Mesothelial cell of epicardium (in vitro differentiated cells): Measurements from ENCODE around the gene TNPO2. TPM values are rescaled to one million over a fixed set of nuclear protein-coding genes. Genes with fewer than 3 reads are reported as not detected.
A peak's percentile ranks its signal among the peaks of the same experiment; 100 is the strongest.

Source experiments
- DNase-seq, 2 experiments: peaks; one replicate each; pipeline ENCODE4 v3.0.0; 2021; ENCODE audit warnings: low spot score in 2 of 2; ENCODE audit not compliant: unreplicated experiment in 2 of 2
- H3K27ac Mint-ChIP-seq: 2 replicates; pipeline ENCODE4 v1.8.0; 2021; ENCODE audit warnings: mixed read lengths
- H3K27me3 Mint-ChIP-seq: 2 replicates; pipeline ENCODE4 v1.8.0; 2021; ENCODE audit warnings: low read depth, mixed read lengths
- H3K36me3 Mint-ChIP-seq: 2 replicates; pipeline ENCODE4 v1.8.0; 2021; ENCODE audit warnings: mixed read lengths
- H3K4me1 Mint-ChIP-seq: 2 replicates; pipeline ENCODE4 v1.8.0; 2021; ENCODE audit warnings: mixed read lengths
- H3K4me3 Mint-ChIP-seq: 2 replicates; pipeline ENCODE4 v1.8.0; 2021; ENCODE audit warnings: mild to moderate bottlenecking, moderate library complexity, mixed read lengths
- H3K9me3 Mint-ChIP-seq: 2 replicates; pipeline ENCODE4 v1.8.0; 2021; ENCODE audit warnings: mixed read lengths
- total RNA-seq: library from RNA; stranded (reverse); gene quantifications from 3 replicates; pipeline ENCODE4 v1.2.1, GENCODE V29; 2021
- TF ChIP-seq, protein P1 (sequence below): fragments of 200-600 bp; sonication (generic); IDR thresholded peaks from one replicate; pipeline ENCODE4 v1.5.0; 2021; ENCODE audit warnings: antibody characterized with exemption; ENCODE audit not compliant: unreplicated experiment

The TNPO2 gene
- total RNA-seq, 1 donor from 2014 or later = 105 TPM

DNA sequence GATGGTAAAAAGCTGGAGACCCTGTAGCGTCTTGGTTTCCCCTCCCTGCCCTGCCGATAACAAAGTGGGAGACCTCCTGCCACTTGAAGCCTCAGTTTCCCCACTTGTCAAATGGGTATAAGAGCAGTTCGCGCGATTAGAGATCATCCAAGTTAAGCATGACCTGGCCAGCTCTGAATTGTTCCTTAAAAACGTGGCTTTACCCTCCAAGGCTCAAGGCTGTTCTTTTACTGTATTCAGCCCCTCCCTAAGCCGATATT, 421 bp downstream of the TNPO2 start:
- Mint-ChIP-seq H3K4me1 (peaks cover 27% of the 10 kb centered on the region), H3K4me3 (peak overlapping the region; percentile 97), H3K9me3 (no peaks in the 10 kb centered on the region), H3K36me3 (peaks cover 10% of the 10 kb centered on the region), H3K27me3 (no peaks in the 10 kb centered on the region), H3K27ac (peak overlapping the region; percentile 87)
- no peak for DNase-seq
- TF ChIP-seq, protein P1, sequence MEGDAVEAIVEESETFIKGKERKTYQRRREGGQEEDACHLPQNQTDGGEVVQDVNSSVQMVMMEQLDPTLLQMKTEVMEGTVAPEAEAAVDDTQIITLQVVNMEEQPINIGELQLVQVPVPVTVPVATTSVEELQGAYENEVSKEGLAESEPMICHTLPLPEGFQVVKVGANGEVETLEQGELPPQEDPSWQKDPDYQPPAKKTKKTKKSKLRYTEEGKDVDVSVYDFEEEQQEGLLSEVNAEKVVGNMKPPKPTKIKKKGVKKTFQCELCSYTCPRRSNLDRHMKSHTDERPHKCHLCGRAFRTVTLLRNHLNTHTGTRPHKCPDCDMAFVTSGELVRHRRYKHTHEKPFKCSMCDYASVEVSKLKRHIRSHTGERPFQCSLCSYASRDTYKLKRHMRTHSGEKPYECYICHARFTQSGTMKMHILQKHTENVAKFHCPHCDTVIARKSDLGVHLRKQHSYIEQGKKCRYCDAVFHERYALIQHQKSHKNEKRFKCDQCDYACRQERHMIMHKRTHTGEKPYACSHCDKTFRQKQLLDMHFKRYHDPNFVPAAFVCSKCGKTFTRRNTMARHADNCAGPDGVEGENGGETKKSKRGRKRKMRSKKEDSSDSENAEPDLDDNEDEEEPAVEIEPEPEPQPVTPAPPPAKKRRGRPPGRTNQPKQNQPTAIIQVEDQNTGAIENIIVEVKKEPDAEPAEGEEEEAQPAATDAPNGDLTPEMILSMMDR = no peak

DNA sequence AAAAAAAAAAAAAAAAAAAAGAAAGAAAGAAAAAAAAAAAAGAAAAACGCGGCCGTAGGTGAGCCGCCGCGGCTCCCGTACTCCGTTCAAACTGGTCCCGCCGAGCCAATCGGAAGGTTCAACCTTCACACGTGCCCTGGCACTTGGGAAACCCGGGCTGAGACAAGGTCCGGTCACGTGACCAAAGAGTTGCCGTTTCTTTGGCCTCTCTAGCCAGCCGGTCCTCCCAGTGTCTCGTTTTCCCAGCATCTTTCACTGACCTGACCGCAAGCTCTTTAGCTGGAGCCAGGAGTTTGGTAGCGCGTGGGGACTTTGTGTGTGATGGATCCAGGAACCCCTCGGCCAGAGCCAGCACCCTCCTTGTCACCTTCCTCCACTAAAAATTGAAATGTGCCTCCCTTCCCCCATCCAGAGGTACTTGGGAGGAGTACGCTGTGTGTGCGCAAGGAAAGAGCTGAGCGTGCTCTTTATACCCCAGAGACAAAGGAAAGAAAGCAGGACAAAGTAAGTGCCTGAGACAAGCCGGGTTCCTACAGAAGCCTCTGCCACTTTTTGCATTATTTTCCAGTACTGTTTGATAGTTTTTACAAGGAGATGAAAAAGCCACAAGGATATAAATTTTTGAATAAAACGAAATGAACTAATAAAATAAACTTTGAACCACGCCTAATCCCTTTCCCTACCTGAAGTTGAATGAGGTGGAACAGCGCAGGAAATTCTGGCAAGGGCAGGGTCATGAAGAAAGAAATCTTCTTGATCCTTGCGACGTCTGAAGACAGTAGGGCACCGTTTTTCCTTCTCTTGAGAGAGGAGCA, 959 bp downstream of the TNPO2 start:
- no peaks in the 10 kb centered on the region for H3K27me3 Mint-ChIP-seq
- H3K27ac Mint-ChIP-seq = peak overlapping the region; percentile 87
- H3K9me3 Mint-ChIP-seq = no peaks in the 10 kb centered on the region
- H3K4me1 Mint-ChIP-seq = peaks cover 27% of the 10 kb centered on the region
- peaks cover 6% of the 10 kb centered on the region for H3K36me3 Mint-ChIP-seq
- peak overlapping the region; percentile 97 for H3K4me3 Mint-ChIP-seq
- peak; percentile 92 to 93 for DNase-seq
- TF ChIP-seq, protein P1 = no peak

DNA sequence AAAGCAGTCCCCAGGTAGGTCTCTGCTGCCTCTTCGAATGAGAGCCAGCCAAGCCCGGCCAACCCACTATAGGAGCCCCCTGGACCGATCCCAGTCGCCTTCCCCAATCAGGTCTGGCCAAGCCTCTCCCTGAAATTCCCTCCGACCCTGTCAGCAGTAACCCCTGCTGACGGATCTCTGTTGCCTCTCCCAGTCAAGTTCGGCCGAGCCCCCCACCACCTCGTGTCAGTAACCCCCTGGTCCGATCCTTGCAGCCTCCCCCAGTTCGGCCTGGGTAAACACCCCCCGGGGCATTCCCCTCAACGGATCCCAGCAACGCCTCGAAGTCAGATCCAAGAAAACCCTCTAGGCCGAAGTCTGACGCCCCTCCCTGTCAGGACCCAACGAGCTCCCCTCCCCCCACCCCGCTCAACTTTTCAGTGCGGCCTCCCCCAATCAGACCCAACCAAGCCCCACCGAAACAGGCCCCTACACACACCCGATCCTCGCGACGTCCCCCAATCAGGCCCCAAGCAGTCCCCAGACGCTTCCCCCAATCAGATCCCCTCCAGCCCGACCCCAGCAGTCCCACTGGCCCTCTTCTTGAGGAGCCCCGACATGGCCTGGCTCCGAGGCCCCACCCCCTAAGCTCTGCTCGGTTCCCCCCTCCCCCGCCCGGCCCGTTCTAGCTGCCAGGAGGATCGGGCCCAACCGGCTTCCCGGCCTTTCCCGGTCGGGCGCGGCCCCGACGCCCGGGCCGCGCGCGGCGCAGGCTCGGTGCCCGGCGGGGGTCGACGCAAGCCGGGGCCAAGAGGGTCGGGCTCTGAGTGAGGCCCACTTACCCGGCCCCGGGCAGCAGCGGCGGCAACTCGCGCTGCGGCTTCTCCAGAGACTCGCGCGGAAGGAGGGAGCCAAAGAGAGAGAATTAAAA, 1.8 kb downstream of the TNPO2 start:
- peak; percentile 60 to 77 for DNase-seq
- TF ChIP-seq, protein P1 = no peak
- Mint-ChIP-seq H3K27ac (peak overlapping the region; percentile 99), H3K9me3 (no peaks in the 10 kb centered on the region), H3K4me1 (peaks cover 27% of the 10 kb centered on the region), H3K4me3 (peak overlapping the region; percentile 97), H3K27me3 (no peaks in the 10 kb centered on the region), H3K36me3 (peaks cover 5% of the 10 kb centered on the region)

DNA sequence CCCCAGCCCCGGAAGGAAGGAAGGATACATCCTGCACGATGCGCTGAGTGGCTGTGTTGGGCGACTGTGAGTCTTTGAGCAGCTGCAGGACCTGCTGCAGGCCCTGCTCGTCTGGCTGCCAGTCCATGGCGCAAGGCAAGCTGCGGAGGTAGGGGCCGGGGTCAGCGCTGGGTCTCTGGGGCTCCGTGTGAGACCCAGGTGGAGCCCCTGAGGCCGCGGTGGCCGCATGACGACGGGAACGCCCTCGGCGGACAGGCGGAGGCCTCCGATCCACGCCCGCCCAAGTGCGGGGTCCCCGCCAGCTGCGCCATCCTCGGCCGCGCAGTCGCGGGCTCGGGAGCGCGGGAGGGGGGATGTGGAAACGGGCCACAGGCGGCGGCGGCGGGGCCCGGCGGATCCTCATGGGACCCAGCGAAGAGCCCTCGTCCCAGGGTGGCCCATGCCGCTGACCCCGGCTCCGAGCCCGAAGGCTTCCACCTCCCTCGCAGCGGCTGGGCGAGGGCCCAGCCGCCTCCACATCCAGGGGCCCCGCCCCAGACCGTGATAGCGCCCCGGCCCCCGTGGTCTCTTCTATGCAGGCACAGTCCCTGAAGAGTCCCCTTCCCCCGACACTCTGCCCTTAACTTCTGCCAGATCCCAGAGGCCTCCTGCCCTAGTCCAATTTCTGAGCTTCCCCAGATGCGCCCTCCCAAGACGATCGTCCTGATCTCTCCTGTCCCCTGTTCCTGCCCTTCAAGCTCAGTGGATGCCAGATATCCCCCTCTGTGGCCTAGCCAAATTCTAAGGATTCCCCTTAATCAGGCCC, 2.7 kb downstream of the TNPO2 start:
- Mint-ChIP-seq H3K9me3 (no peaks in the 10 kb centered on the region), H3K27ac (peak overlapping the region; percentile 99), H3K27me3 (no peaks in the 10 kb centered on the region), H3K36me3 (peaks cover 7% of the 10 kb centered on the region), H3K4me3 (peak overlapping the region; percentile 93), H3K4me1 (peaks cover 26% of the 10 kb centered on the region)
- TF ChIP-seq, protein P1 = no peak
- no peak for DNase-seq

DNA sequence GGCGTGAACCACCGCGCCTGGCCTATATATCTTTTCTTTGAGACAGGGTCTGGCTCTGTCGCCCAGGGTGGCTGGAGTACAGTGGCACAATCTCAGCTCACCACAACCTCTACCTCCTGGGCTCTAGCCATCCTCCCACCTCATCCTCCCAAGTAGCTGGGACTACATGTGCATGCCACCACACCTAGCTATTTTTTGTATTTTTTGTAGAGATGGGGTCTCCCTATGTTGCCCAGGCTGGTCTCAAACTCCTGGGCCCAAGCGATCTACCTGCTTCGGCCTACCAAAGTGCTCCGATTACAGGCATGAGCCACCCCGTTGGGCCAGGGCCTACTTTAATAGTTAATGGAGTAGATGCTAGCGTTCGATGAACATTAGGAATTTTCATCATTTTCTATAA, 3.4 kb downstream of the TNPO2 start:
- Mint-ChIP-seq H3K4me1 (peaks cover 26% of the 10 kb centered on the region), H3K27me3 (no peaks in the 10 kb centered on the region), H3K27ac (peak overlapping the region; percentile 91), H3K9me3 (no peaks in the 10 kb centered on the region), H3K4me3 (peak overlapping the region; percentile 74), H3K36me3 (peaks cover 7% of the 10 kb centered on the region)
- no peak for DNase-seq
- TF ChIP-seq, protein P1 = no peak
